CD4-positive, alpha-beta T cell (primary cell): ENCODE results near the gene PPP4R2. TPM values are rescaled to one million over a fixed set of nuclear protein-coding genes. Genes with fewer than 3 reads are reported as not detected.

Experiments used
- ATAC-seq: fragments of 200-7000 bp; cut with Tn5 transposase; one replicate; pipeline ENCODE4 v1.10.0; 2022; ENCODE audit warnings: mild to moderate bottlenecking; ENCODE audit not compliant: poor library complexity
- CTCF ChIA-PET: fragments of 350-600 bp; sonication (Branson Sonifier 250); formaldehyde crosslinking; loops from one replicate; lab custom pipeline; 2021; ENCODE audit warnings: antibody characterized with exemption, inconsistent platforms; lab: Charles Lee
- POLR2A ChIA-PET: fragments of 350-600 bp; sonication (Branson Sonifier 250); formaldehyde crosslinking; loops from one replicate; lab custom pipeline; 2021; ENCODE audit warnings: antibody characterized with exemption, inconsistent platforms; lab: Charles Lee
- DNase-seq, 14 experiments: peaks; one replicate each; pipeline ENCODE4 v3.0.0-alpha.2; 2013 to 2020; ENCODE audit warnings: mixed read lengths in 2 of 14
- H3K27ac ChIP-seq, 2 donors: one replicate each; pipeline versions ENCODE4 v1.5.1 to v1.7.0; 2013; ENCODE audit warnings: low read length in 2 of 2, low read depth in 1 of 2, mild to moderate bottlenecking in 1 of 2
- H3K27me3 ChIP-seq, 2 experiments: 1 replicate in 1 of 2; 2 replicates in 1 of 2; pipeline versions ENCODE4 v1.6.1 to v1.7.0; 2013; ENCODE audit warnings: low read length in 2 of 2, control low read depth in 1 of 2, mild to moderate bottlenecking in 1 of 2, moderate library complexity in 1 of 2; ENCODE audit not compliant: insufficient read depth in 2 of 2, control insufficient read depth in 1 of 2
- H3K36me3 ChIP-seq: one replicate; pipeline ENCODE4 v1.6.1; 2013; ENCODE audit warnings: low read length, control low read depth; ENCODE audit not compliant: insufficient read depth
- H3K4me1 ChIP-seq: one replicate; pipeline ENCODE4 v1.6.1; 2013; ENCODE audit warnings: low read length, control low read depth; ENCODE audit not compliant: insufficient read depth
- H3K4me3 ChIP-seq: one replicate; pipeline ENCODE4 v1.5.1; 2013; ENCODE audit warnings: mild to moderate bottlenecking, low read length, moderate library complexity
- H3K9me3 ChIP-seq, 2 experiments: 1 replicate in 1 of 2; 2 replicates in 1 of 2; pipeline versions ENCODE4 v1.6.1 to v1.7.0; 2013; ENCODE audit warnings: low read length in 2 of 2, mild to moderate bottlenecking in 2 of 2, control low read depth in 1 of 2, moderate library complexity in 1 of 2; ENCODE audit not compliant: control insufficient read depth in 1 of 2, insufficient read depth in 1 of 2
- H3K27ac Mint-ChIP-seq: one replicate; pipeline ENCODE4 v1.8.0; 2020; ENCODE audit warnings: mixed read lengths
- H3K27me3 Mint-ChIP-seq: one replicate; pipeline ENCODE4 v1.8.0; 2021; ENCODE audit warnings: mixed read lengths
- H3K36me3 Mint-ChIP-seq: one replicate; pipeline ENCODE4 v1.8.0; 2021; ENCODE audit warnings: low read depth, mixed read lengths
- H3K4me1 Mint-ChIP-seq: one replicate; pipeline ENCODE4 v1.8.0; 2021; ENCODE audit warnings: low read depth, mixed read lengths
- H3K4me3 Mint-ChIP-seq: one replicate; pipeline ENCODE4 v1.8.0; 2020; ENCODE audit warnings: mild to moderate bottlenecking, mixed read lengths
- H3K9me3 Mint-ChIP-seq: one replicate; pipeline ENCODE4 v1.8.0; 2020; ENCODE audit warnings: mixed read lengths
- intact Hi-C, 2 experiments: fragments of 100-400 bp; cut with DNase I in 1 of 2; cut with micrococcal nuclease in 1 of 2; formaldehyde crosslinking; loops; one replicate each; pipeline versions ENCODE4 v1.15.1 to v1.9.0; 2023 to 2025; cut with DNase I, micrococcal nuclease
- total RNA-seq, 174 experiments: library from RNA in 2 of 174; stranded (reverse) in 2 of 174; gene quantifications; one replicate each; pipeline ENCODE4 v1.2.3 and lab custom pipeline; 2021 to 2026
- TF ChIP-seq, protein P1 (sequence below): fragments of 200-600 bp; IDR thresholded peaks from one replicate; pipeline ENCODE4 v1.8.0; 2022; ENCODE audit warnings: antibody characterized with exemption, mild to moderate bottlenecking

Gene PPP4R2
- total RNA-seq, 2 experiments from 2014 or later = 67.8 to 80.3 TPM

DNA sequence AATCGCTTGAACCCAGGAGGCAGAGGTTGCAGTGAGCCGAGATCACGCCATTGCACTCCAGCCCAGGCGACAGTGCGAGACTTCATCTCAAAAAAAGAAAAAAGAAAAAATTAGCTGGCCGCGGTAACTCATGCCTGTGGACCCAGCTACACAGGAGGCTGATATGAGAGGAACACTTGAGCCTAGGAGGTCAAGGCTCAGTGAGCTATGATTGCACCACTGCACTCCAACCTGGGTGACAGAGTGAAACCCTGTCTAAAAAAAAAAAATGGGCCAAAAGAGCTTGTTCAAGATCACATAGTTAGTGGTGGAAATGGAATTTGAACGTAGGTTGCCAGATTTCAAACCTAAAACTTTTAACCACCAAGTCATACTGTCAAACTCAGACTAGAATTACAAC is 46.2 kb upstream of the PPP4R2 start:
- Histone ChIP-seq H3K27me3 (no peaks in the 10 kb centered on the region), H3K9me3 (no peaks in the 10 kb centered on the region), H3K4me3 (no peak overlapping the region), H3K27ac (no peak overlapping the region), H3K36me3 (no peaks in the 10 kb centered on the region), H3K4me1 (peaks cover 3% of the 10 kb centered on the region)
- TF ChIP-seq, protein P1, sequence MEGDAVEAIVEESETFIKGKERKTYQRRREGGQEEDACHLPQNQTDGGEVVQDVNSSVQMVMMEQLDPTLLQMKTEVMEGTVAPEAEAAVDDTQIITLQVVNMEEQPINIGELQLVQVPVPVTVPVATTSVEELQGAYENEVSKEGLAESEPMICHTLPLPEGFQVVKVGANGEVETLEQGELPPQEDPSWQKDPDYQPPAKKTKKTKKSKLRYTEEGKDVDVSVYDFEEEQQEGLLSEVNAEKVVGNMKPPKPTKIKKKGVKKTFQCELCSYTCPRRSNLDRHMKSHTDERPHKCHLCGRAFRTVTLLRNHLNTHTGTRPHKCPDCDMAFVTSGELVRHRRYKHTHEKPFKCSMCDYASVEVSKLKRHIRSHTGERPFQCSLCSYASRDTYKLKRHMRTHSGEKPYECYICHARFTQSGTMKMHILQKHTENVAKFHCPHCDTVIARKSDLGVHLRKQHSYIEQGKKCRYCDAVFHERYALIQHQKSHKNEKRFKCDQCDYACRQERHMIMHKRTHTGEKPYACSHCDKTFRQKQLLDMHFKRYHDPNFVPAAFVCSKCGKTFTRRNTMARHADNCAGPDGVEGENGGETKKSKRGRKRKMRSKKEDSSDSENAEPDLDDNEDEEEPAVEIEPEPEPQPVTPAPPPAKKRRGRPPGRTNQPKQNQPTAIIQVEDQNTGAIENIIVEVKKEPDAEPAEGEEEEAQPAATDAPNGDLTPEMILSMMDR = no peak
- ChIA-PET CTCF (no interaction called here), POLR2A (no interaction called here)
- Mint-ChIP-seq H3K9me3 (no peaks in the 10 kb centered on the region), H3K27me3 (no peaks in the 10 kb centered on the region), H3K36me3 (no peaks in the 10 kb centered on the region), H3K27ac (no peak overlapping the region), H3K4me3 (no peak overlapping the region), H3K4me1 (peaks cover 12% of the 10 kb centered on the region)
- DNase-seq = no peak
- ATAC-seq = no peak
- intact Hi-C loops = no loop called here

DNA sequence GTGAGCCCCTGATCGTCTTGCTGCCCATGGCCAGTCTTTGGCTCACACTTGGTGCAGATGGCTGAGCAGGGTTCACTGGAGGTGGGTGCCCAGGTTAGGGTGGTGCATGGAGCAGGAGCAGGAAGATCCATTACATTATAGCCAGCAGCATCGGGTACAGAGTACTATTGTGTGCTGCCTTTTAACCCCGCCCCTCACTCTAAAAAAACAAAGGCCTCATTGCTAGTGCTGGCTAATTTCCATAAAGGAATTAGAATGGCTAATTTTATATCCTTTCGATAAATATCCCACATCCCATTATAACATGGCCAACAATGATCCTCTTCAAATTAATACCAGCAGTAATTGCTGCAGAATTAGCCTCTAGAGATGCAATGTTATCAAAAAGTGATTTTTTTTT is 45.8 kb upstream of the PPP4R2 start:
- ATAC-seq (no peak), DNase-seq (no peak)
- Mint-ChIP-seq H3K9me3 (no peaks in the 10 kb centered on the region), H3K27ac (no peak overlapping the region), H3K27me3 (no peaks in the 10 kb centered on the region), H3K4me3 (no peak overlapping the region), H3K4me1 (peaks cover 12% of the 10 kb centered on the region), H3K36me3 (no peaks in the 10 kb centered on the region)
- no peaks in the 10 kb centered on the region for H3K27me3 ChIP-seq
- H3K36me3 ChIP-seq = no peaks in the 10 kb centered on the region
- peaks cover 3% of the 10 kb centered on the region for H3K4me1 ChIP-seq
- no peak overlapping the region for H3K27ac ChIP-seq
- H3K9me3 ChIP-seq = no peaks in the 10 kb centered on the region
- intact Hi-C loops = no loop called here
- ChIA-PET POLR2A (no interaction called here), CTCF (no interaction called here)
- TF ChIP-seq, protein P1 = no peak
- no peak overlapping the region for H3K4me3 ChIP-seq

DNA sequence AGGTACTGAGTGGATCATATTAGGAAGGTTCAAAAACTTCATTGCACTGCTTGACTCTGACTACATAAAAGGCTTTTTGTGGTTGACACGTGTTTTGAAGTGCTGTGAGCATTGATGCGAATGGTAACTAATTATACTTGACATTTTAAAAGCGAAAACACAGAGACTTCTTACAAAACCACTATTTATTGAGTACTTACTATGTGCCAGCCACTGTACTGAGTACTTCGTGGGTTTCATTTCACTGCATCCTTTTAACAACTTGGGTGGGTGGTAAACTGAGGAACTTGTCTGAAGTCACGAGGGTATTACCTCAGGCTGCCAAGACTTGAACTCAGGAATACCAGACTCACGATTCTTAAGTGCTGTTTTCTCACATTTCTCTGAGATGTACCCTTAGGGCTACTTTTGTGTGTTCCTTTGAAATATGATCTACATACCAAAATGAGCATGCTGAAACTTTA is 45.3 kb upstream of the PPP4R2 start:
- H3K4me3 ChIP-seq = no peak overlapping the region
- no peaks in the 10 kb centered on the region for H3K27me3 Mint-ChIP-seq
- ATAC-seq (peak; percentile 37), DNase-seq (peak in 1 of 14 experiments; percentile 18)
- no peaks in the 10 kb centered on the region for H3K27me3 ChIP-seq
- CTCF ChIA-PET = no interaction called here
- H3K4me1 Mint-ChIP-seq = peaks cover 12% of the 10 kb centered on the region
- H3K4me1 ChIP-seq = peaks cover 3% of the 10 kb centered on the region
- intact Hi-C loops = no loop called here
- no peak overlapping the region for H3K27ac ChIP-seq
- TF ChIP-seq, protein P1 = no peak
- H3K9me3 Mint-ChIP-seq = no peaks in the 10 kb centered on the region
- H3K4me3 Mint-ChIP-seq = no peak overlapping the region
- H3K36me3 Mint-ChIP-seq = no peaks in the 10 kb centered on the region
- POLR2A ChIA-PET = no interaction called here
- no peaks in the 10 kb centered on the region for H3K36me3 ChIP-seq
- no peak overlapping the region for H3K27ac Mint-ChIP-seq
- no peaks in the 10 kb centered on the region for H3K9me3 ChIP-seq
